ENCODE data around the gene LRRN1. TPM values are rescaled to one million over a fixed set of nuclear protein-coding genes. Genes with fewer than 3 reads are reported as not detected.
"Not testable (repeated sequence)": the region's sequence is repeated elsewhere in the genome, so short reads cannot be mapped to it uniquely, and the experiment has no call there.

The LRRN1 gene
- total RNA-seq, 1 donor: 4.0 TPM

- TF ChIP-seq CTCF (IDR thresholded peaks at IDR 0.05; ENCODE audit: extremely low read depth, low read depth, low read length): no peak
Measured at GRCh38 chr3:3825035-3825434, 25.8 kb downstream of the LRRN1 start.

GRCh38 chr3:3826521-3826920, 27.3 kb downstream of the LRRN1 start:
- Histone ChIP-seq H3K79me2 (ENCODE audit: insufficient read depth, low read length) (no peaks in the 10 kb centered on the region), H3K4me2 (ENCODE audit: insufficient read depth, low read length) (no peak overlapping the region), H2AFZ (ENCODE audit: low read length) (no peak overlapping the region), H3K36me3 (ENCODE audit: insufficient read depth, low read length) (no peaks in the 10 kb centered on the region), H3K27me3 (ENCODE audit: insufficient read depth, low read length) (no peaks in the 10 kb centered on the region), H3K4me1 (ENCODE audit: insufficient read depth, low read length) (no peaks in the 10 kb centered on the region), H3K4me3 (ENCODE audit: insufficient read depth, low read length) (no peak overlapping the region), H3K9me3 (ENCODE audit: low read depth, low read length) (no peaks in the 10 kb centered on the region), H4K20me1 (ENCODE audit: insufficient read depth, low read length) (no peaks in the 10 kb centered on the region), H3K27ac (ENCODE audit: low read depth, low read length) (no peak overlapping the region)
- no peak for DNase-seq (ENCODE audit: insufficient read length, low spot score, missing footprints)
- TF ChIP-seq CTCF (IDR thresholded peaks at IDR 0.05; ENCODE audit: extremely low read depth, low read depth, low read length): no peak

More at GRCh38 chr3:3825035-3825434, 25.8 kb downstream of the LRRN1 start:
- Histone ChIP-seq H3K36me3 (ENCODE audit: insufficient read depth, low read length) (no peaks in the 10 kb centered on the region), H3K4me2 (ENCODE audit: insufficient read depth, low read length) (no peak overlapping the region), H3K4me3 (ENCODE audit: insufficient read depth, low read length) (no peak overlapping the region), H3K4me1 (ENCODE audit: insufficient read depth, low read length) (no peaks in the 10 kb centered on the region), H3K9me3 (ENCODE audit: low read depth, low read length) (no peaks in the 10 kb centered on the region), H4K20me1 (ENCODE audit: insufficient read depth, low read length) (no peaks in the 10 kb centered on the region), H3K27me3 (ENCODE audit: insufficient read depth, low read length) (no peaks in the 10 kb centered on the region), H2AFZ (ENCODE audit: low read length) (no peak overlapping the region), H3K27ac (ENCODE audit: low read depth, low read length) (no peak overlapping the region), H3K79me2 (ENCODE audit: insufficient read depth, low read length) (no peaks in the 10 kb centered on the region)
- no peak for DNase-seq (ENCODE audit: insufficient read length, low spot score, missing footprints)

- Histone ChIP-seq H3K79me2 (ENCODE audit: insufficient read depth, low read length) (no peaks in the 10 kb centered on the region), H3K4me3 (ENCODE audit: insufficient read depth, low read length) (no peak overlapping the region), H3K27ac (ENCODE audit: low read depth, low read length) (no peak overlapping the region), H4K20me1 (ENCODE audit: insufficient read depth, low read length) (no peaks in the 10 kb centered on the region), H2AFZ (ENCODE audit: low read length) (no peak overlapping the region), H3K9me3 (ENCODE audit: low read depth, low read length) (no peaks in the 10 kb centered on the region), H3K4me2 (ENCODE audit: insufficient read depth, low read length) (no peak overlapping the region), H3K4me1 (ENCODE audit: insufficient read depth, low read length) (no peaks in the 10 kb centered on the region), H3K36me3 (ENCODE audit: insufficient read depth, low read length) (no peaks in the 10 kb centered on the region), H3K27me3 (ENCODE audit: insufficient read depth, low read length) (no peaks in the 10 kb centered on the region)
- no peak for TF ChIP-seq CTCF (IDR thresholded peaks at IDR 0.05; ENCODE audit: extremely low read depth, low read depth, low read length)
- DNase-seq (ENCODE audit: insufficient read length, low spot score, missing footprints): no peak
Measured at GRCh38 chr3:3827111-3827510, 27.9 kb downstream of the LRRN1 start.

GRCh38 chr3:3828417-3828816, 29.2 kb downstream of the LRRN1 start:
- not testable (repeated sequence) for H3K4me2 ChIP-seq (ENCODE audit: insufficient read depth, low read length); H3K79me2 ChIP-seq (ENCODE audit: insufficient read depth, low read length); H3K36me3 ChIP-seq (ENCODE audit: insufficient read depth, low read length); H3K27me3 ChIP-seq (ENCODE audit: insufficient read depth, low read length); H3K4me1 ChIP-seq (ENCODE audit: insufficient read depth, low read length); H3K27ac ChIP-seq (ENCODE audit: low read depth, low read length); H3K4me3 ChIP-seq (ENCODE audit: insufficient read depth, low read length); H4K20me1 ChIP-seq (ENCODE audit: insufficient read depth, low read length); H2AFZ ChIP-seq (ENCODE audit: low read length); H3K9me3 ChIP-seq (ENCODE audit: low read depth, low read length); DNase-seq (ENCODE audit: insufficient read length, low spot score, missing footprints)

Data from osteoblast (primary cell).